GM19193 (cell line): ENCODE data around the gene DNASE2.
A peak's percentile ranks its signal among the peaks of the same experiment; 100 is the strongest.

ENCODE experiments used
- POLR2A ChIP-seq: IDR thresholded peaks from 4 replicates; pipeline ENCODE4 v1.6.1; 2011; ENCODE audit not compliant: insufficient read depth, insufficient read length; ENCODE audit errors: extremely low read depth

DNASE2 gene

GRCh38 chr19:12872941-12873890, 8.0 kb downstream of the DNASE2 start:
- TF ChIP-seq POLR2A, result no peak

GRCh38 chr19:12872255-12872654, 9.0 kb downstream of the DNASE2 start:
- no peak for TF ChIP-seq POLR2A

GRCh38 chr19:12871681-12872080, 9.6 kb downstream of the DNASE2 start:
- TF ChIP-seq POLR2A, result no peak

GRCh38 chr19:12868540-12869112, 12.6 kb downstream of the DNASE2 start:
- no peak for TF ChIP-seq POLR2A

- TF ChIP-seq POLR2A, result peak; percentile 40
Measured at GRCh38 chr19:12867120-12868099, 13.8 kb downstream of the DNASE2 start.

GRCh38 chr19:12866416-12867119, 14.7 kb downstream of the DNASE2 start:
- TF ChIP-seq POLR2A, result no peak

GRCh38 chr19:12865746-12866415, 15.4 kb downstream of the DNASE2 start:
- no peak for TF ChIP-seq POLR2A

- no peak for TF ChIP-seq POLR2A
Measured at GRCh38 chr19:12864721-12865715, 16.2 kb downstream of the DNASE2 start.

GRCh38 chr19:12864143-12864542, 17.1 kb downstream of the DNASE2 start:
- no peak for TF ChIP-seq POLR2A

DNA sequence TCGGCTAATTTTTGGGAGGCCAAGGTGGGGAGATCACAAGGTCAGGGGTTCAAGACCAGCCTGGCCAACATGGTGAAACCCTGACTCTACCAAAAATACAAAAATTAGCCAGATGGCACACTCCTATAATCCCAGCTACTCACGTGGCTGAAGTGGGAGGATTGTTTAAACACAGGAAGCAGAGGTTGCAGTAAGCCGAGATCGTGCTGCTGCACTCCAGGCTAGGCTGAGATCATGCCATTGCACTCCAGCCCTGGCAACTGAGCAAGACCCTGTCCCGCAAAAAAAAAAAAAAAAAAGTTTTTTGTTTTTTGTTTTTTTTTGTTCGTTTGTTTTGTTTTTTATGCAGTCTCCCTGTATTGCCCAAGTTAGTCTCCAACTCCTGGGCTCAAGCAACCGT, 21.7 kb downstream of the DNASE2 start:
- TF ChIP-seq POLR2A, result no peak

DNA sequence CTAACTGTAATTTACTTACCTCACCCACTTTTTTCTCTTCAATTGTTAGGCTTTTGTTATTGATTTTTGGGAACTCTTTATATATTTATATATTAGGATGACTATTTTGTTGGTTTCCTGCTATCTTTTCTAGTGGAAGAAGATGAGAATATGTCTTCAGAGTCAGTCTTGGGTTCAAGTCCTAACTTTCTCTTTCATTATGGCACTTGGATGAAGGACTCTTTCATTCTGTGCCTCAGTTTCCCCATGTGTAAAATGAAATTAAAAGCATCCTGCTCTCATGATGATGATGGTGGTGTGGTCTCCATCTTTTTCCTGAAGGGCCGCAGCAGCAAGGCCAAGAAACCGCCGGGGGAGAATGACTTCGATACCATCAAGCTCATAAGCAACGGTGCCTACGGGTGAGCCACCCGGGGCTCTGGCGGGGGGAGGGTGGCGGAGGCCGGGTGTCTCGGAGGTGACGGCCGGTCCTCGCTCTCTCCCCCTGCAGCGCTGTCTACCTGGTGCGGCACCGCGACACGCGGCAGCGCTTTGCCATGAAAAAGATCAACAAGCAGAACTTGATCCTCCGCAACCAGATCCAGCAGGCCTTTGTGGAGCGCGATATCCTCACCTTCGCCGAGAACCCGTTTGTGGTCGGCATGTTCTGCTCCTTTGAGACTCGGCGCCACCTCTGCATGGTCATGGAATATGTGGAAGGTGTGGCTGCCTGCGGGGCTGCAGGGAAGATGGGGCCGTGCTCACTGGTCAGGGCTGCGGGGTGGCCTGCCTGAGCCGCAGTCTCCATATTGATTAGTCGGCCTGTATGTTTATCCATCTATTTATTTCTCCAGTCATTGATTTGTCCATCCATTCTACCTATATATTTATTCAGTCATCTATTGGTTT, 23.0 kb downstream of the DNASE2 start:
- TF ChIP-seq POLR2A, result no peak

DNA sequence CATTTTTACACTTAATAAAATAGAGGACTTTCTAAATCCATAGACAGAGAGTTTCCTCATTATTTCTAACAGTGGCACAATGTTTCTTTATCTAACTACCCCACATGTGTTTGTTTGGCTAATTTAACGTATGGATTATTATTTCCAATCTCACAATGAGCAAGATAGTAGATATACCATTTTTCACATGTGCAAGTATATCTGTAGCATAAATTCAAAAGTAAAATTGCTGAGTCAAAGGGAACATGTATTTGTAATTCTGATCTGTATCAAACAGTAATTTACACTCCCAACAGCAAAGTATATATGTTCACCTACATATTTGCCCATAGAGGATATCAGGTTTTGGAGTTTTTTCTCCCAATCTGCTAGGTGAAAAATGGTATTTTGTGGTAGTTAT, 24.6 kb downstream of the DNASE2 start:
- no peak for TF ChIP-seq POLR2A
